ENCODE measurements around the gene MAMDC4.
A peak's percentile ranks its signal among the peaks of the same experiment; 100 is the strongest.

Gene MAMDC4

GRCh38 chr9:136857581-136858412 lies 5.7 kb downstream of the MAMDC4 start:
- no peaks in the 10 kb centered on the region for H3K79me2 ChIP-seq (ENCODE audit: insufficient read depth, low read length)
- TF ChIP-seq EZH2 (IDR thresholded peaks at IDR 0.05; ENCODE audit: borderline replicate concordance, low read depth, low read length, severe bottlenecking) = no peak
- TF ChIP-seq CTCF (IDR thresholded peaks at IDR 0.05; ENCODE audit: borderline replicate concordance, extremely low read depth, low read length, poor library complexity, severe bottlenecking) = no peak
- no peaks in the 10 kb centered on the region for H3K27me3 ChIP-seq (ENCODE audit: insufficient read depth, low read length, poor library complexity)
- ATAC-seq (ENCODE audit: insufficient read depth, low read depth) (no peak), DNase-seq (no peak)
- H3K36me3 ChIP-seq (ENCODE audit: insufficient read depth, low read length) = peaks cover 25% of the 10 kb centered on the region
- H3K4me3 ChIP-seq (ENCODE audit: low read depth in 1 of 2, low read length in 2 of 2) = no peak overlapping the region
- H3K4me1 ChIP-seq (ENCODE audit: insufficient read depth, low read length) = no peaks in the 10 kb centered on the region
- no peak overlapping the region for H3K9ac ChIP-seq (ENCODE audit: low read depth, low read length)
- H3K9me3 ChIP-seq (ENCODE audit: insufficient read depth, low read length, severe bottlenecking) = no peaks in the 10 kb centered on the region
- no peak overlapping the region for H2AFZ ChIP-seq (ENCODE audit: low read depth, low read length)
- no peak overlapping the region for H3K4me2 ChIP-seq (ENCODE audit: insufficient read depth, low read length)
- peaks cover 11% of the 10 kb centered on the region for H4K20me1 ChIP-seq (ENCODE audit: insufficient read depth, low read length)
- no peak overlapping the region for H3K27ac ChIP-seq (ENCODE audit: low read length)

- ATAC-seq (ENCODE audit: insufficient read depth, low read depth) (no peak), DNase-seq (no peak)
- H3K79me2 ChIP-seq (ENCODE audit: insufficient read depth, low read length) = peaks cover under 1% of the 10 kb centered on the region; the same call in 1 of the 2 replicates
- peaks cover 16% of the 10 kb centered on the region for H4K20me1 ChIP-seq (ENCODE audit: insufficient read depth, low read length)
- no peak for TF ChIP-seq CTCF (IDR thresholded peaks at IDR 0.05; ENCODE audit: borderline replicate concordance, extremely low read depth, low read length, poor library complexity, severe bottlenecking)
- TF ChIP-seq EZH2 (IDR thresholded peaks at IDR 0.05; ENCODE audit: borderline replicate concordance, low read depth, low read length, severe bottlenecking) = no peak
- H3K4me3 ChIP-seq (ENCODE audit: low read depth in 1 of 2, low read length in 2 of 2) = no peak overlapping the region
- H3K27ac ChIP-seq (ENCODE audit: low read length) = no peak overlapping the region
- H3K4me2 ChIP-seq (ENCODE audit: insufficient read depth, low read length) = no peak overlapping the region
- no peak overlapping the region for H3K9ac ChIP-seq (ENCODE audit: low read depth, low read length)
- H3K4me1 ChIP-seq (ENCODE audit: insufficient read depth, low read length) = no peaks in the 10 kb centered on the region
- no peaks in the 10 kb centered on the region for H3K27me3 ChIP-seq (ENCODE audit: insufficient read depth, low read length, poor library complexity)
- no peak overlapping the region for H2AFZ ChIP-seq (ENCODE audit: low read depth, low read length)
- no peaks in the 10 kb centered on the region for H3K9me3 ChIP-seq (ENCODE audit: insufficient read depth, low read length, severe bottlenecking)
- H3K36me3 ChIP-seq (ENCODE audit: insufficient read depth, low read length) = peaks cover 31% of the 10 kb centered on the region
Observed at GRCh38 chr9:136858452-136858843, 6.3 kb downstream of the MAMDC4 start.

GRCh38 chr9:136858844-136859757 lies 7.0 kb downstream of the MAMDC4 start:
- no peak overlapping the region for H3K4me3 ChIP-seq (ENCODE audit: low read depth in 1 of 2, low read length in 2 of 2)
- H3K4me2 ChIP-seq (ENCODE audit: insufficient read depth, low read length) = no peak overlapping the region
- peaks cover 4% of the 10 kb centered on the region; the same call in 1 of the 2 replicates for H3K4me1 ChIP-seq (ENCODE audit: insufficient read depth, low read length)
- no peak overlapping the region for H3K9ac ChIP-seq (ENCODE audit: low read depth, low read length)
- TF ChIP-seq EZH2 (IDR thresholded peaks at IDR 0.05; ENCODE audit: borderline replicate concordance, low read depth, low read length, severe bottlenecking) = no peak
- no peak for TF ChIP-seq CTCF (IDR thresholded peaks at IDR 0.05; ENCODE audit: borderline replicate concordance, extremely low read depth, low read length, poor library complexity, severe bottlenecking)
- H4K20me1 ChIP-seq (ENCODE audit: insufficient read depth, low read length) = peaks cover 21% of the 10 kb centered on the region
- no peak overlapping the region for H3K27ac ChIP-seq (ENCODE audit: low read length)
- no peaks in the 10 kb centered on the region for H3K9me3 ChIP-seq (ENCODE audit: insufficient read depth, low read length, severe bottlenecking)
- ATAC-seq (ENCODE audit: insufficient read depth, low read depth) (peak; percentile 11; the same call in 1 of the 3 replicates), DNase-seq (no peak)
- H3K36me3 ChIP-seq (ENCODE audit: insufficient read depth, low read length) = peaks cover 37% of the 10 kb centered on the region
- peaks cover 7% of the 10 kb centered on the region for H3K79me2 ChIP-seq (ENCODE audit: insufficient read depth, low read length)
- no peaks in the 10 kb centered on the region for H3K27me3 ChIP-seq (ENCODE audit: insufficient read depth, low read length, poor library complexity)
- H2AFZ ChIP-seq (ENCODE audit: low read depth, low read length) = no peak overlapping the region

All from DND-41 (cell line).